Measurements from ENCODE around the gene DPY19L3.
A peak's percentile ranks its signal among the peaks of the same experiment; 100 is the strongest.
"Not testable (repeated sequence)": the region's sequence is repeated elsewhere in the genome, so short reads cannot be mapped to it uniquely, and the experiment has no call there.

Gene DPY19L3

GRCh38 chr19:32405431-32406160 lies at the start of gene DPY19L3:
Gene DPY19L3, plus strand, starts transcription at chr19:32405770. Its CDS starts 2,484 bp downstream, at chr19:32408254.
- DNase-seq (ENCODE audit: low read depth), result peak; percentile 86

- DNase-seq (ENCODE audit: low read depth), result no peak
Measured at GRCh38 chr19:32357720-32358119, 47.9 kb upstream of the DPY19L3 start.

GRCh38 chr19:32358321-32358720 lies 47.2 kb upstream of the DPY19L3 start:
- DNase-seq (ENCODE audit: low read depth), result no peak

- DNase-seq (ENCODE audit: low read depth), result no peak
Measured at GRCh38 chr19:32359581-32359980, 46.0 kb upstream of the DPY19L3 start.

GRCh38 chr19:32361574-32362317 lies 43.8 kb upstream of the DPY19L3 start:
- no peak for DNase-seq (ENCODE audit: low read depth)

- DNase-seq (ENCODE audit: low read depth), result no peak
Measured at GRCh38 chr19:32362318-32362691, 43.3 kb upstream of the DPY19L3 start.

- no peak for DNase-seq (ENCODE audit: low read depth)
Measured at GRCh38 chr19:32363175-32363574, 42.4 kb upstream of the DPY19L3 start.

GRCh38 chr19:32363632-32364031 lies 41.9 kb upstream of the DPY19L3 start:
- DNase-seq (ENCODE audit: low read depth), result no peak

- DNase-seq (ENCODE audit: low read depth), result no peak
Measured at GRCh38 chr19:32364040-32364439, 41.5 kb upstream of the DPY19L3 start.

GRCh38 chr19:32367063-32367462 lies 38.5 kb upstream of the DPY19L3 start:
- DNase-seq (ENCODE audit: low read depth), result no peak

GRCh38 chr19:32367948-32368536 lies 37.5 kb upstream of the DPY19L3 start:
- no peak for DNase-seq (ENCODE audit: low read depth)

GRCh38 chr19:32368787-32369186 lies 36.8 kb upstream of the DPY19L3 start:
- DNase-seq (ENCODE audit: low read depth), result no peak

GRCh38 chr19:32372726-32373517 lies 32.6 kb upstream of the DPY19L3 start:
- DNase-seq (ENCODE audit: low read depth), result no peak

- DNase-seq (ENCODE audit: low read depth), result no peak
Measured at GRCh38 chr19:32373585-32374295, 31.8 kb upstream of the DPY19L3 start.

GRCh38 chr19:32374362-32374761 lies 31.2 kb upstream of the DPY19L3 start:
- not testable (repeated sequence) for DNase-seq (ENCODE audit: low read depth)

- not testable (repeated sequence) for DNase-seq (ENCODE audit: low read depth)
Measured at GRCh38 chr19:32377088-32377487, 28.5 kb upstream of the DPY19L3 start.

GRCh38 chr19:32380269-32380668 lies 25.3 kb upstream of the DPY19L3 start:
- DNase-seq (ENCODE audit: low read depth), result no peak

- DNase-seq (ENCODE audit: low read depth), result no peak
Measured at GRCh38 chr19:32387701-32388392, 17.7 kb upstream of the DPY19L3 start.

GRCh38 chr19:32388393-32388855 lies 17.1 kb upstream of the DPY19L3 start:
- no peak for DNase-seq (ENCODE audit: low read depth)

- DNase-seq (ENCODE audit: low read depth), result no peak
Measured at GRCh38 chr19:32392901-32393300, 12.7 kb upstream of the DPY19L3 start.
